Endometrium (tissue), 2 donors: ENCODE measurements around the gene MOV10L1.

Experiments used
- FAIRE-seq: peaks from 2 replicates; lab custom pipeline; 2012; peaks lifted over from hg19 to GRCh38; lab: Jason Lieb, UNC
- donor health status: control.
- donor health status: control.

MOV10L1 gene

GRCh38 chr22:50205781-50206569 lies 116.2 kb downstream of the MOV10L1 start:
- FAIRE-seq = no peak

DNA sequence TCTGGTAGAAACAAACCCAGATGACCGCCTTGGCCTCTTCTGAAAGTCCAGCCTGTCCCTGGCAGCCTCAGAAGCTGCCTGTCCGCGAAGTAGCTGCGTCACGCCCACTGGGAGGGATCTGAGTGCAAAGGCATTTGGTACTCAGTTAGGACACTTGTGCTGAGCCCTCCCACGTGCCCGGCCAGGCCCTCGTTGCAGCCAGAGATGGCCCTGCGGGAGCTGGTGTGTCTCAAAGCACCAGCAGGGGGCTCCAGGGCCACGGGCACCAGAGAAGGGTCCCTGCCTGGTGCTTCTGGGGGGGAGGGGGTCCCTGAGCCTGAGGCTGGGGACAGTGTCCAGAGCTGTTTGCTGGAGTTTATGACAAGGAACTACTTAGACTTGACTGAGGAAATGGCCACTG lies 116.8 kb downstream of the MOV10L1 start:
- no peak for FAIRE-seq

DNA sequence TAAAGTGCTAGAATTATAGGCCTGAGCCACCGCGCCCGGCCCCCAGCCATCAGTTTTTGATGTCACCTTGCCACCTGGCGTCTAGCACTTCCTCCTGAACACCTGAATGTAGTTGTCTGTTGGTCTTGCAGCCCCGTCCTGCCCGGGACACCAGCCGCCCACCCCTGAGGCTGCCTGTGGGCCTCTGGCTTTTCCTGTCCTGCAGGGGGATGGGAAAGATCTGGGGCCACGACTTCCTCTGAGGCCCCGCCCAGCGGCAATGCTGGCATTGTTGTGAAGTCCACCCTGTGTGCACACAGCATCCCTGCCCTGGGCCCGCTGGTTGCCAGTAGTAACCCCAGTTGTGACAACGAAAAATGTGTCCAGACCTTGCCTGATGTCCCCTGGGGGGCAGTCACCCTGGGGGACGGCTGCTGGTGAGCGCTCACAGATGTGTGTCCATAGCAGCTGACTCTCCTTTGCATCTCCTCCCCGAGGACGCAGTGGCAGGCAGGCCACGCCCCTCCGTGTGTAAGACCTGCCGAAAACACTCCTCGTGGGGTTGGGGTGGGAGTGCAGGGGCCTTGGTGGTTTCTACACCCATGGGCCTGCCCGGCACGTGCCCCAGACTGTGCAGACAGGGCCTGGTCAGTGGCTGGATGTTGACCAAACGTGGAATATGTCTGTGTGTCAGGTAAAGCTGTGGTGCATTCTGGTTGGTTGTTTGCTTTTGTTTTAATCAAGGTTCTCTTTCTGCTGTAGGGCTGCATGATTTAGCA lies 117.8 kb downstream of the MOV10L1 start:
- FAIRE-seq = no peak

DNA sequence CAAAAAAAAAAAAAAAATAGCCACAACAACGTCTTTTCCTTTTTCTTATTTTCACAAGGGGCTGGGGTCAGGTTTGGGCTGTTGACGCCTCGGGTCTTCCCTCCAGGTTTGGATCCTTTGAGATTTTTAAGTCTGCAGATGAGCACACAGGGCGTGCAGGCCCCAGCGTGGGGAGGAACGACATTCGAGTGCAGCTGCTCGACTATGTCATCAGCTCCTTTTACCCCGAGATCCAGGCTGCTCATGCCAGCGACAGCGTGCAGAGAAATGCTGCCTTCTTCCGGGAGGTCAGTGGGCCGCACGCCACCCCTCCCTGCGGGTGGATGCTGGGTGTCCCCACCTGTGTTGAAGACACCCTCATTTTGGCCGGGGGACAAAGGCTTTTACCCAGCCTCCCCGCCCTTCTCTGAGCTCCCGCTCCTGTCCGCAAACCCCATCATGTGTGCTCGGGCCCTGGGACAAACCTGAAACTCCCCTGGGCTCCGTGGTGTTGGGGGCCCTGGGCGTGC lies 118.7 kb downstream of the MOV10L1 start:
- no peak for FAIRE-seq

GRCh38 chr22:50208939-50209892 lies 119.4 kb downstream of the MOV10L1 start:
- no peak for FAIRE-seq

DNA sequence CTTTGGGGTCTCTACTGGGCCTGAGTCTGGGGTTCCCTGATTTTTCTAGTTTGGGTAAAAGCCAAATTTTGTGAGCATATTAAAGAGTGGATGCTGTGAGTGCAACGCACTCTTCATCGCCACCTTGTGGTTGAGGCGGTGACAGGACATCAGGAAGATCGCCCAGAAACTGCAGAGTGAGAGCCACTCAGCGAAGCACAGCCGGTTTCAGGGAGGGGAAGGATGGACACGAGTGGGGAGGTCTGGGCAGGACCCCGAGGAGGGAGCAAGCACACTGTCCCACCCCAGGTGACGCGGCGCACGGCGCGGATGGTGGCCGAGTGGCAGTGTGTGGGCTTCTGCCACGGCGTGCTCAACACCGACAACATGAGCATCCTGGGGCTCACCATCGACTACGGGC lies 120.1 kb downstream of the MOV10L1 start:
- FAIRE-seq = no peak

DNA sequence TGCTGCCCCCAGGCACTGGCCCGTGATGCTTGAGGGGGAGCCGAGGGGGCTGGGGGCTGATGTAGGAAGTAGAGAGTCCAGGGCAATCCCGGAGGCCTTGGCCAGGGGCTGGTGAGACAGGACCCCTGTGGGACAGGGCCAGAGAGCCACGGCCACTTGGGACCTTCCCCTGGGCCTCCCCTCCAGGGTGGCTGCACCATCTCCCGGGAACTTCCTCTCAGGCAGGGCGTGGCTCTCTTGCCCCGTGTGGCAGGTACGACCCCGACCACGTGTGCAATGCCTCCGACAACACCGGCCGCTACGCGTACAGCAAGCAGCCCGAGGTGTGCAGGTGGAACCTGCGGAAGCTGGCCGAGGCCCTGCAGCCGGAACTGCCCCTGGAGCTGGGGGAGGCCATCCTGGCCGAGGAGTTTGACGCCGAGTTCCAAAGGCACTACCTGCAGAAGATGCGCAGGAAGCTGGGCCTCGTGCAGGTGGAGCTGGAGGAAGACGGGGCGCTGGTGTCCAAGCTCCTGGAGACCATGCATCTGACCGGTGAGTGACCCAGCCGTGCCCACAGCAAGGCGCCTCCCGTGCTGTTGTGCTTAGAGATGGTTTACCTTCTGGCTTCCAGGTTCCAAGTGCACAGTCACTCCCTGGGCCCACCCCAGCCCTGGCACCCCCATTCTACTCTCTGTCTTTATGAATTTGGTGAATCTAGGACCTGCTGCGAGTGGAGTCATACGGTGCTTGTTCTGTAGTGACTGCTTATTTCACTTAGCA lies 120.8 kb downstream of the MOV10L1 start:
- no peak for FAIRE-seq

DNA sequence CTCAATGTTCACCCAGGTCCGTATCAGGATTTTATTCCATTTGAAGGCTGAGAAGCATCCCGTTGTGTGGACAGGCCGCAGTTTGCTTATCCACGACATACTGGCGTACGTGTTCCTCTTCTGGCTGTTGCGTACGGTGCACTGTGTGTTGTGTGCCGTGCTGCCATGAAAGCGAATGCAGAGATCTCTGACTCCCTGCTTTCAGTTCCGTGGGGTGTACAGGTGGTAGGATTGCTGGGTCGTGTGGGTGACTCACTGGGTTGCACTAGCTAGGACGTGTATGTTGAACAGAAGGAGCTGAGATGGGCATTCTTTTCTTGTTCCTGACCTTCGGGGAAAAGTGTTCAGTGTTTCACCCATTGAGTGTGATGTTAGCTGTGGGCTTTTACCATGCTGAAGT lies 121.3 kb downstream of the MOV10L1 start:
- no peak for FAIRE-seq
